LHCN-M2 (cell line): ENCODE data around the gene PHB1. TPM values are rescaled to one million over a fixed set of nuclear protein-coding genes. Genes with fewer than 3 reads are reported as not detected.
"Not testable (repeated sequence)": the region's sequence is repeated elsewhere in the genome, so short reads cannot be mapped to it uniquely, and the experiment has no call there.

ENCODE experiments used
- DNase-seq: peaks from one replicate; pipeline ENCODE4 v3.0.0-alpha.2; 2012; ENCODE audit warnings: low read depth
- total RNA-seq: library from RNA; depleted of rRNA; stranded (reverse); fragments of >200 nt; gene quantifications from 2 replicates; pipeline ENCODE4 v1.2.3, GENCODE V29; 2014

The PHB1 gene
- total RNA-seq, 1 experiment from 2014 or later: 201 TPM

DNA sequence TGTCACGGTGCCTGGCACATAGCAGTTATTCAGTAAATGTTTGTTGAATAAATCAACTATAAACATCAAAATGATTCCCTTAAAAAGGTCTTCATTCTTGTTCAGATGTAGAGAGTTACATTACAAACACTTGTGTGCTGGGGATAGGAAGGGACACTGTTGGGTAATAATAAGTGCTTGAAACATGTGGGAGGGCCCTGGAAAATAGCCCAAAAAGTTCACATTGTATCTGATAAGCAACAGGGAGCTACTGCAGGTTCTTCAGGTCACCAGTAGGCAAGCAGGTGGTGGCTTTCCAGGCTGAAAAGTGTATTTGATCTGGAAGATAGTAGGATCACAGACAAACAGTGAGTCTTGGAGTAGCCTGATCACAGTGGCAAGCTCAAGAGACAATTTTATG is 33.6 kb downstream of the PHB1 start:
- DNase-seq: no peak

DNA sequence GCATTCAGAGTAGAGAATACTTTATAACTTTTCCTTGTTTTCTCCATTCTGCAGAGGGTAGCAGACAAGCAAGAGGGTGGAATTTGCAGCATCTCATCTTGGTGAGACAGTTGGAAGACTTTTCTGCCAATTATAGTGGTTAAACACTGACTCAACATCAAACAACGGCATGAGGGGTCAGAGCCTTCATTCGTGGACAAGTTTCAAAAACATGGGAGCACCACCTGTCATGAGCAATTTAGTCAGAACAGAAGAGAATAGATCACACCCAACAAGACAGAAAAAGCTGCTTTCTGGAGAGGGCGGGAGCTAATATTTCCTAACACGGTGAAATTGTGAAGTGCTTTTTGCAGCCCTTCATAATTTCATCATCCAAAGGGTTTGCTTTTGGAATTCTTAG is 34.8 kb downstream of the PHB1 start:
- DNase-seq: peak; percentile 89

DNA sequence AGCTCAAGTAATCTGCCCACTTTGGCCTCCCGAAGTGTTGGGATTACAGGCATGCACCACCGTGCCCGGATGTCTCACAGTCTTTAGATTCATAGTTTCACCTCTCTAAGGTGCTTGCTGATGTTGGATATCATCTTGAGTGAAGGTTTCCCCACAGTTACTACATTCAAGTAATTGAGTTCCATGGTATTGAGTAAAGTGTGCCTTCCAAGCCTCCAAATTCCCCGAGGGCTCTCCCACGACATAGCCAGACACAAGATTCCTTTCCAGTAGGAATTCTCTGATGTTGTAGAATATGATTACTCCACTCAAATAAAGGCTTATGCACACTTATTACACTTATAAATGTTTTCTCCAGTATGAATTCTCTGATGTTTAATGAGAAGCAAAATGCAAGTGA is 36.4 kb downstream of the PHB1 start:
- DNase-seq: no peak

DNA sequence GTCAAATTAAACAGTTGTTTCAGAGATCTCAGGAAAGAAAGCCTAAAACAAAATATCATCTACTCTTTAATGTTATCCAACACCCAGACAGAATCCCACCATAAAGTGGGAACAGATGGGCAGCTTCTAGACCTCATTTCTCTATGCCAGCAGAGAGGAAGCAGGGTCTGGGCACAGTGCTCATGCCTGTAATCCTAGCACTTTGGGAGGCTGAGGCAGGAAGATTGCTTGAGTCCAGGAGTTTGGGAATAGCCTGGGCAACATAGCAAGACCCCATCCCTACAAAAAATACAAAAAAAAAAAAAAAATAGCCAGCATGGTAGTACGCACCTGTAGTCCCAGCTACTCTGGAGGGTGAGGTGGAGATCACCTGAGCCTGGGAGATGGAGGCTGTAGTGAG is 39.1 kb downstream of the PHB1 start:
- no peak for DNase-seq

DNA sequence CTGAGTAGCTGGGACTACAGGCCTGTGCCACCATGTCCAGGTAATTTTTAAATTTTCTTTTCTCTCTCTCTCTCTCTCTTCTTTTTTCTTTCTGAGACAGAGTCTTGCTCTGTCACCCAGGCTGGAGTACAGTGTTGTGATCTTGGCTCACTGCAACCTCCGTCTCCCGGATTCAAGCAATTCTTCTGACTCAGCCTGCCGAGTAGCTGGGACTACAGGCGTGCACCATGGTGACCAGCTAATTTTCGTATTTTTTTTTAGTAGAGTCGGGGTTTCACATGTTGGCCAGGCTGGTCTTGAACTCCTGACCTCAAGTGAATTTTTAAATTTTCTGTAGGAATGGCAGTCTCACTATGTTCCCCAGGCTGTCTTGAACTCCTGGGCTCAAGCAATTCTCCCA is 41.6 kb downstream of the PHB1 start:
- no peak for DNase-seq

DNA sequence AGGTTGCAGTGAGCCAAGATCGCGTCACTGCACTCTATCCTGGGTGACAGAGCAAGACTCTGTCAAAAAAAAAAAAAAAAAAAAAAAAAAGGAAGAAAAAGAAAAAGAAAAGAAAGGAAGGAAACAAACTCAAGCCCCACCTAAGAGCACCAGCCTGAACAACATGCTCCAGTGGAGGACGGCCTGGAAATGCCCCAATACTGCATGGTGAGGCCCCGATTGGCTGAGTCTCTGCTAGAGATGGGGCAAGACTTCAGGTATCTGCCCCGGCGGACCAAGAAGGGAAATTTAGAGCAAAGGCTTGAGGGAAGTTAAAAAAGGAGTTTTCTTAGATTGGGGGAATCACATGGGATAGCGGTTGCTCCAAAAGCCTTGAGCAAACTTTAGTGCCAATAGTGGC is 42.3 kb downstream of the PHB1 start:
- no peak for DNase-seq

DNA sequence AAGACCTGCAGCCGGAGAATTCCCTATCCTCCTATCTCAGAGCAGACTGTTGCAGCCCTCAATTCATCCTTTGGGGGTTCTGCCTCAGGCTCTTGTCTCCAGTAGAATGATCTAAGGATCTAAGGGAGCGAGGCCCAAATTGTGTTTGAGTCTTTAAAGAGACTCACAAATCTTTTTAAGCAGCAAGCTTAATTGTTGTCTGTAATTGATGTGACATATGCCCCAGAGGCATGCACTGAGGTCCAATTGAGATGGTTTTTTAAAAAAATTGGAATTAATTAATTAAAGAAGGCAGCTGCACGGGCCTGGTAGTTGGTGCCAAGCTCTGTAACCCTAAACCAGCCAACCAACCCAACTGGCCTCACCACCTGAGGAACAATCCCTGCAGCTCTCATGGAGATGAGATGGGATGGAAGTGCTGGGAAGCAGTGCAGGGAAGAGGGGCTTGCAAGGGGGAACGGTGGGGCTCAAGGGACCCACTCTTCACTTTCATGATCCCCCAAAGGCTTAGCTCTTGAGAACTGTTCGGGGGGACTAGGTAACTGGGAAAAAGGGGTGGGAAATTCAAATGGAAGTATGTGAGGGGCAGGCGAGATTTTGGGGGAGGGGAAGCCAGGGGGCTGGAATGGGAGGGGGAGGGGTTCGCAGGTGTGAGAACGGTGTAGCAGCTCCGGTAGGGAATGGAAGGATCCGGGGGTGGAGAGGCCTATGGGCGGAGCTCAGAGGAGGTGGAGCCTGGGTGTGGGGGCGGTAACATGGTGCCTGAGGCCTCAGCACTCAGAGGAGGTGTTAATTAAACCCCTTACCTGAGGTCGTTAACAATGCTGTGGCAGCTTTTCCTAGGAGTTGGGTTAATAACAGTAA is 43.5 kb downstream of the PHB1 start:
- no peak for DNase-seq

DNA sequence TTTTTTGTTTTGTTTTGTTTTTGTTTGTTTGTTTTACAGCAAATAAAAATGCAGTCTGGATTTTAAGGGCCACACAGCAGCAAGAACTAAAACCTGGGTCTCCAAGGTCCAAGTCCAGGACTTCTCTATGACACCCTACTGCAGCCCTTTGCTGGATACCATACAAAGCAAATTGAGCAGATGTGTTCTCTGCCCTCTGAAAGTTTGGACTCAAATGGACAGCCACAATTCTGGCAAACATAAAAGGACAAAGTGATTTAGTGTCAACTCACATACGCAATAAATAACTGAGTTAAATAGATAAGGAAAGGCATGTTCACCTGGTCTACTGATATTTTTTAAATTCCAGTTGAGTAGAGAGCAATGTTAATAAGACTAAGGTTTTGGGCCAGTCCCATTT is 44.9 kb downstream of the PHB1 start:
- no peak for DNase-seq

DNA sequence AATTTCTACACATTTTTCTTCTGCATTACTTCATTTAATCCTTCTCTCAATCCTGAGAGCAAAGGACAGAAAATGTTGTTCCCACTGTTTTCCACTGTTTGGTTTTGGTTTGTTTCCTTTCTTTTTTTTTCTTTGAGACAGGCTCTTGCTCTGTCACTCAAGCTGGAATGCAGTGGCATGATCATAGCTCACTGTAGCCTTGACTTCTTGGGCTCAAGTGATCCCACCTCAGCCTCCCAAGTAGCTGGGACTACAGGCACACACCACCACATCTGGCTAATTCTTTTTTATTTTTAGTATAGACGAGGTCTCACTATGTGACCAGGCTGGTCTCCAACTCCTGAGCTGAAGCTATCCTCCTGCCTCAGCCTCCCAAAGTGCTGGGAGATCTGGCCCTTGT is 45.6 kb downstream of the PHB1 start:
- no peak for DNase-seq

DNA sequence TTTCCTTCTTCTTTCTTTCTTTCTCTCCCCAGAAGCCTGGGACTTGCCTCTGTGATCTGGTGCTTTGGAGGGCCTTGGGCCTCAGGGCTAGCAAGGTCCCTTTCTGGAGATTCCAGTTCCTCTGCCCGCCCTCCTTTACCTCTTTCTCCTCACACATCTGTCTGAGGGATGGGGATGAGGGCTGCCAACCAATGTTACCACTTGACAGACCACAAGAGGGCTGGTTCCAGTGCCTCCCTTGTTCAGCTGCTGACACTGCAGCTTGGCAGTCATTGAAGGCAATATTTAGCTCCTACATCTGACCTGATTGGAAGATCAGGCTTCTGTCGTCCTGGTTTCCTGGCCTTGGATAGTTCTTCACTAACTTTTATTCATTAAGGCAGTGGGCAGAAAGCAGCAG is 49.0 kb downstream of the PHB1 start:
- DNase-seq: peak; percentile 41

DNA sequence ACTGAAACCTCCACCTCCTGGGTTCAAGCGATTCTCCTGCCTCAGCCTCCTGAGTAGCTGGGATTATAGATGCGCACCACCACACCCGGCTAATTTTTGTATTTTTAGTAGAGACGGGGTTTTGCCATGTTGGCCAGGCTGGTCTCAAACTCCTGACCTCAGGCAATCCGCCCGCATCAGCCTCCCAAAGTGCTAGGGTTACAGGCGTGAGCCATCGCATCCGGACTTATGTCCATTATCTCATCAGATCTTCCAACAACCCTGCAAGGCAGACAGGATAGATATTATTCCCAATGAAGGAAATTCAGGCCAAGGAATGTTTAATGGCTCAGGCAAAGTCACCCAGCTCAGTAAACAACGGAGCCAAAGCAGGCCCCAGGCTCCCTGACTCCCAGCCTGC is 49.6 kb downstream of the PHB1 start:
- DNase-seq: not testable (repeated sequence)

DNA sequence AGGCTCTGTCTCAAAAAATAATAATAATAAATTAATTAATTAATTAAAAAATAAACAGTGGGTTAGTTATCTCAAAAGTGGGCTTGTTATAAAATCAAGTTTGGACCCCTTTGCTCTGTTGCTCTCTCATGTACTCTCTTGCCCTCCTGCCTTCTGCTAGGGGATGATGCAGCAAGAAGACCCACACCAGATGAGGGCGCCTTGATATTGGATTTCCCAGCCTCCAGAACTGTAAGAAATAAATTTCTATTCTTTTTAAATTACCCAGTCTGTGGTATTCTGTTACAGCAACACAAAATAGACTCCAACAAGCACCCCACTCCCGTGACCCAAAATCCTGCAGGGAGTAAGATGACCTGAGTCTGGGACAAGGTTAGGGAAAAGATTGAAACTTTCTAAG is 50.6 kb downstream of the PHB1 start:
- DNase-seq: no peak

DNA sequence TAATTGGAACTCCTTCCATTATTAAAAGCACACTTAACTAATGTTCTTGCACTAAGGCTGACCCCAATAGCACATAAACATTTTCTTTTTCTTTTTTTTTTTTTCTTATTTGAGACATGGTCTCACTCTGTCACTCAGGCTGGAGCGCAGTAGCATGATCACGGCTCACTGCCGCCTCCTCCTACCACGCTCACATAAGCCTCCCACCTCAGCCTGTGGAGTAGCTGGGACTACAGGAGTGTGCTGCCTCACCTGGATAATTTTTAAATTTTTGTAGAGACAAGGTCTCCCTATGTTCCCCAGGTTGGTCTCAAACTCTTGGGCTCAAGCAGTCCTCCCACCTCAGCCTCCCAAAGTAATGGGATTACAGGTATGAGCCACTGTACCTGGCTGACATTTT is 51.4 kb downstream of the PHB1 start:
- DNase-seq: no peak

DNA sequence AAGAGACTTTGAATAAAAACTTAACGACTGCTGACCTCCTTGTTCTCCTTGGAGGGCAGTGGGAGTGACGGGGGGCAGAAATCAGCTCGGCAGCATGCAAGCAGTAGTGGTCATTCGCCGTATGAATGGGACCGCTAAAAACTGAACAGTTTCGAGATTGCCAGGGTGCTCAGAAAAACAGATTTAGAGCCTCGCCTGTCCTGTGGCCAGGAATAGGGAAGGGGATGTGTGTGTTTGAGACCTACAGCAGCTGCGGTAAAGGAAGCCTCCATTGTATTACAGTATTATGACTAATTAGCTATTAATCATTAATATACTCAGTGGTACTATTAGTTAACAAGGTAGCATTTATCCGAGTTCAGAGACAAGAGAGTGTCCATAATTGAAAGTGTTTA is 52.0 kb downstream of the PHB1 start:
- DNase-seq: no peak

DNA sequence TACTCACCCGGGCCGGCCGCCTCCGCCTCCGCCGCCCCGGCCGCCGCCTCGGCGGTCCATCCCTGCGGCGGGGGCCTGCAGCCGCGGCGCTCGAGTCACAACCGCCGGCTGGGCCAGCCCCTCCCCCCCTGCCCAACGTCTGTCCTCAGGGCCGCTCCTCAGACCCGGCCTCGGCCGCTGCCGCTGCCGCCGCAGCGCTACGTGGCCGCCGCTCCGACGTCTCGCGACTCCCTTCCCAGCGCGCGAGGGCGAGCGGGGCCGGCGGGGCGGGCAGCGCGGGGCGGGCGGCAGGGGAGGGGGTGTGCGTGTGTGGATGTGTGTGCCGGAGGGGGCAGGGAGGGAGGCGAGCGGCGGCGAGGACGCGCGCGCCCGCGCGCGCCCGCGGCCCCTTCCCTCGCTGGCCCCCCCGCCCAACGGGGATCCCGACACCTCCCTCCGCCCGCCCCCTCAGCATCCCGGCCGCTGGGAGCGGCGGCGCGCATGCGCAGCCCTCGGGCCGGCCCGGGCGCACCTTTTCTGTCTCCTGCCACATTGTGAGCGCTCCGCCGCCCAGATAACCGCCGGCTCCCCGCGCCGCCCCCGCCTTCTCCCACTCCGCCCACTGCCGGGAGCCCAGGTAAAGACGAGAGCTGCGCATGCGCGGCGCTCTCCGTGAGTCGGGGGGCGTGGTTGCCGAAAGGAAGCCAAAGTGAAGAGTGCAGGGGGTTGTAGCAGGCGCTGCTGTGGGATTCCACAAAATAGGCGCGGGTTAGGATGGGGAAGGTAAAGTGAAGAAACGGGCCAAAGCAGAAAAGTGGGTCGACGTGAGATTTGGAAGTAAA is 52.6 kb downstream of the PHB1 start, which contains the start of gene ZNF652:
ZNF652 (minus strand) TSS at position 349 of the 821 bp plus-strand sequence. CDS start 44,525 bp downstream, outside the sequence.
- DNase-seq: peak; percentile 78

DNA sequence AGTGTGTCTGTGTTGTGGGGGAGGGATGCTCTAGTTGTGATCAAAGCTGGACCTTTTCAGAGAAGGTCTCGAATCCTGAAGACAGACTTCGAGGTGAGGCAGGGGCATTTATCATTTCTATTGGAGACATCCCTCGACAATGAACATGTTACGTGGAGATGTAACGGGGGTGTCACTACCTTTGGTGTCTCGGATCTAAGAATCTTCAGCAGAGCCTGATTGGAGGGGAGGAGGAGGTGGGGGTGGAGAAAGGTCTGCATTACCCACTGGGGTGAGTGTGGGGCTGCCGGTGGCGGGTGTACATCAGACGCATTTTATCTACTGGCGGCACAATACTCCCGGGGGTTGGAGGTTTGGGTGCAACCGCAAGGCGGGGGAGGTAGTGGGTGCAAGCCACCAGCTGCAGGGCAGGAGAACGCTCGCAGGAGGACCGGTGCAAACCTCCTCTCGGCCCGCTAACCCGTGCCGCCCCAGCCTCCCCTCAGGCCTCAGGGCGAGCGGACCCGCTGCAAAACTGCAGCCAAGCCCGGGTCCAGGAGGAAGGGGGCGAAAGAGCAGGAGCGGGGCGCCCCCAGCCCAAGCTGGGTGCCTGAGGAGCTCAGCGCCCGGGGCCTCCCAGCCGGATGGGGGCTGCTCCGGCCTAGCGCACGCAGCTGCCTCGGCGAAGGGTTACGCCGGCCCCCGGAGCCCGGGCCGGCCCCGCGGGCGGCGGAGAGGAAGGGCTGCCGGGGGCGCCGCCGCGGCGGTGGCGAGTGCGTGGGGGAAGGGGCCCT is 53.4 kb downstream of the PHB1 start:
- peak; percentile 21 for DNase-seq

DNA sequence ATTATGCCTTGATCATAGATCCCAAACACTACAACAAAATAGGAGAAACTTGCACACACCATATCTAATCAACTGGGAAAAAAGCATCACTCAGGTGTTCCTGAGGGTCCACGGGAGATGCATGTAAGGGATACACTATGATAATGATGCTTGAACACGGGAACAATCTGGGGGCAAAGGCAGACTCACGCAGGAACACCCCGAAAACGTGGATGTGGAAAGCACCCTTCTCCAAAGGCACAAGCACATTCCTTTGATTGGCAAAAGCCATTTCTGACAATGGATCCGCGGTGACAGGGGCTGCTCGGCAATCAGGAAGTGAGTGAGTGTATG is 53.9 kb downstream of the PHB1 start:
- peak; percentile 41 for DNase-seq

DNA sequence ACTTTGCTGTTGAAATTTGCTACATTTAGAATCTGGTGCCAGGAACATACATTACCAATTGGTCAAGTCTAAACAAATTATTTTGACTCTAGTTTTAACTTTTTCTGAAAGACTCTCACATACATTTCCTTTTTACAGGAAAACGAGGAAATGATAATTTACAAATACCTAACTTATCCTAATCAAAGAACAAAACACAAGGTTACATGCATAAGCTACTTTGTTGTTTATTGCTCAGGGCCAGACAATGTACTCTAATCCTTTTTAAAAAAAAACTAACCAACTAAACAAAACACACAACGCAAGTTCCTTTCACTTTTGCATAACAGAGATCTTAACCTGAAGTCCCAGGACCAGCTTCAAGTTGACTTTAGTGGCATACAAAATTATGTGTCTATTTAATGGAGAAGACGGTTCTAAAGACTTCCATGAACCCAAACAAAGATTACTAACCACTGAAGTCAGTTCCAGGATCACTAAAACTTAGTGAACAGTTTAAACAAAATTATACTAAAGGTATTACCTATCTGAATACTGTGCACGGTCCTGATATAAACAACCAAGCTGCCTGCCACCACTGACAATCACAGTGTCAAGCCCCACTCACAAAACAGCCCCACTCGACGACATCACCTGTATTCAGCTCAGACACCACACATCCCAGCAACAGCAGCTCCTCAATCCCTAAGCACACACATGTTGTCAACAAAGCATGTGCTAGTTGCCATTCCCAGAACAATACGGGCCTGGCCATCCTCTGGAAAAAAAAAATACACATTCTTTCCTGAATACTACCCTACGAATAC is 54.5 kb downstream of the PHB1 start:
- DNase-seq: no peak

DNA sequence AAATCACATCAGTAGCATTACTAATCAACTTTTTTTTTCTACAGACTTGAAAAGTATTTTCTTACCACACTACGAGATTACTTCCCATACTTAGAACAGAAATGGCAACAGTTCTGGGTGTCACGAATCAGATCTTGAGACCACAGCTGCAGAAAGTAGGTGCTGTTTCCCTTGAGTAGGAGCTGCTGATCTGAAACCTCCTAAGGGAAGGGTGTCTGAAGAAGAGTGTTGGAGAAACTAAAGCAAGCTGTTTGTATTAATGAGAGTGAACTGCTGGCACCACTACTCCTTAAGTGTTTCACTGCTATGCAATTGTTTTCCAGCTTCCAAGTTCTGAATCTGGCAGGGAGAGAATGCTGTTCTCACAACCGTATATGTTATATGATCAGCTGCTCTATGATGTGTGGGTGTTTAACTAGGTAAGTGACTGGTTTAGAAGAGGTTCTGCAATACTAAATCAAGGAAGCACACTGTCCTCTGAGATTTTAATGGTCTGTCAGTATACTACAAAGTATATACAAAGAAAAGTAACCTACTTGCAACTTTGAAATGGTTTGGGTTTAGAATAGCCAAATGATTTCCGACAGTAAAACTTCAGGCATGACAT is 55.9 kb downstream of the PHB1 start:
- no peak for DNase-seq

DNA sequence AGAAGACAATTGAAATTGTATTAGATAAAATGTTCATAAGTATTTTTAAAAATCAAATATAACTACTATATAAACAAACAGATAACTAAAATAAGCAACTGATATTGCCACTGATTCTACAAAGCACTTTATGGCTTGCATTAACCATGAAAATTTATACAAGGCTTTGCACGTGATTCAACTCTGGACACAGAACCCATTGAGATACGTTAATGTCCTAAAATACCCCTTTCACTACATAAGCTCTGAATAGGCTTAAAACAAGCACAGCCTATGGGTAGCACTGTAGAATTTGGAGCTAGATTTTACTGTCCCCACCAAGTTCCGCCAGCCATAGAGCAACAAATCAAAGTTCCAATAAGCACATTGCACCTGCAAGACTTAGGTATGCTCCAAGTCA is 57.2 kb downstream of the PHB1 start:
- no peak for DNase-seq

DNA sequence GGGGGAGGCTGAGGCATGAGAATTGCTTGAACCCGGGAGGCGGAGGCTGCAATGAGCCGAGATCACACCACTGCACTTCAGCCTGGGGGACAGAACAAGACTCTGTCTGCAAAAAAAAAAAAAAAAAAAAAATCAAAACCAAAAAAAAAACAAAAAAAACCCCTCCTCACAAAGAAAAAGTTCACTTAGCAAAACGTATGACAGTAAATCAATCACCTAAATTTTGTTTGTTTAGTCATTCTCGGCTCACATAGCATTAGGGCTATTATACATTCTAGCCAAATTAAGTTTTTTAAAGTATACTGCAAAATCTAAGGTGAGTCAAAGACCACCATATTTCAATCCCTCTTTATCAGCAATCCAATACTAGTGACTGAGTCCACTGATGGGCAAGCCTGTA is 58.4 kb downstream of the PHB1 start:
- DNase-seq: no peak
